Measurements from ENCODE around the gene PPBP.

Gene PPBP

GRCh38 chr4:73978886-73979285 lies 9.1 kb downstream of the PPBP start:
- TF ChIP-seq, protein P1, sequence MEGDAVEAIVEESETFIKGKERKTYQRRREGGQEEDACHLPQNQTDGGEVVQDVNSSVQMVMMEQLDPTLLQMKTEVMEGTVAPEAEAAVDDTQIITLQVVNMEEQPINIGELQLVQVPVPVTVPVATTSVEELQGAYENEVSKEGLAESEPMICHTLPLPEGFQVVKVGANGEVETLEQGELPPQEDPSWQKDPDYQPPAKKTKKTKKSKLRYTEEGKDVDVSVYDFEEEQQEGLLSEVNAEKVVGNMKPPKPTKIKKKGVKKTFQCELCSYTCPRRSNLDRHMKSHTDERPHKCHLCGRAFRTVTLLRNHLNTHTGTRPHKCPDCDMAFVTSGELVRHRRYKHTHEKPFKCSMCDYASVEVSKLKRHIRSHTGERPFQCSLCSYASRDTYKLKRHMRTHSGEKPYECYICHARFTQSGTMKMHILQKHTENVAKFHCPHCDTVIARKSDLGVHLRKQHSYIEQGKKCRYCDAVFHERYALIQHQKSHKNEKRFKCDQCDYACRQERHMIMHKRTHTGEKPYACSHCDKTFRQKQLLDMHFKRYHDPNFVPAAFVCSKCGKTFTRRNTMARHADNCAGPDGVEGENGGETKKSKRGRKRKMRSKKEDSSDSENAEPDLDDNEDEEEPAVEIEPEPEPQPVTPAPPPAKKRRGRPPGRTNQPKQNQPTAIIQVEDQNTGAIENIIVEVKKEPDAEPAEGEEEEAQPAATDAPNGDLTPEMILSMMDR (IDR thresholded peaks at IDR 0.05; ENCODE audit: low read depth, low read length, missing control alignments), result no peak
- H3K4me3 ChIP-seq (ENCODE audit: low read depth, low read length), result no peak overlapping the region
- DNase-seq (ENCODE audit: low read depth), result peak; percentile 69
- in situ Hi-C loops (cut with HindIII; ENCODE audit: low sequenced_read_pairs), result no loop called here

GRCh38 chr4:73976716-73977115 lies 11.3 kb downstream of the PPBP start:
- TF ChIP-seq, protein P1 (IDR thresholded peaks at IDR 0.05; ENCODE audit: low read depth, low read length, missing control alignments), result no peak
- in situ Hi-C loops (cut with HindIII; ENCODE audit: low sequenced_read_pairs), result no loop called here
- peak; percentile 63 for DNase-seq (ENCODE audit: low read depth)
- no peak overlapping the region for H3K4me3 ChIP-seq (ENCODE audit: low read depth, low read length)

DNA sequence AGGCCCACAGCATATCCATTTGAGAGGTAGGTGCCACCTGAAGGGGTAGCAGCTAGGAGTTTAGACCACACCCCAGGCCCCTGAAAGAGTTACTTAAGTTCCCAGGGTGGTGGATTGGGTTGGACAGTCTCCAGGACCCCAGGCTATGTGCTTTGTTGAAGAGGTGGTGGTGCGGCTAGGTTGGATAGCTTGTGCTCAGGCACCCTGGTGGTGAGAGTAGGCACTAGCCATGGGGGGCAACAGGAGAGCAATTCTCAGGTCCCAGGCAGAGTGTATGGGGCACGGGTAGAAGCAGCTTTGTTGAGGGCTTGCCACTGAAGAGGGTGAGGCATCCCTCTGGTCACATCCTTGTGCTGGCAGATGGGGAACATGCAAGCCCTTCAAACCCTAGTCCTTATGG lies 11.8 kb downstream of the PPBP start:
- in situ Hi-C loops (cut with HindIII; ENCODE audit: low sequenced_read_pairs), result no loop called here

GRCh38 chr4:73974352-73974751 lies 13.6 kb downstream of the PPBP start:
- no peak overlapping the region for H3K4me3 ChIP-seq (ENCODE audit: low read depth, low read length)
- DNase-seq (ENCODE audit: low read depth), result no peak
- in situ Hi-C loops (cut with HindIII; ENCODE audit: low sequenced_read_pairs), result no loop called here
- TF ChIP-seq, protein P1 (IDR thresholded peaks at IDR 0.05; ENCODE audit: low read depth, low read length, missing control alignments), result no peak

More for the DNA sequence above, 11.8 kb downstream of the PPBP start:
- H3K4me3 ChIP-seq (ENCODE audit: low read depth, low read length), result no peak overlapping the region
- no peak for DNase-seq (ENCODE audit: low read depth)
- TF ChIP-seq, protein P1 (IDR thresholded peaks at IDR 0.05; ENCODE audit: low read depth, low read length, missing control alignments), result no peak

DNA sequence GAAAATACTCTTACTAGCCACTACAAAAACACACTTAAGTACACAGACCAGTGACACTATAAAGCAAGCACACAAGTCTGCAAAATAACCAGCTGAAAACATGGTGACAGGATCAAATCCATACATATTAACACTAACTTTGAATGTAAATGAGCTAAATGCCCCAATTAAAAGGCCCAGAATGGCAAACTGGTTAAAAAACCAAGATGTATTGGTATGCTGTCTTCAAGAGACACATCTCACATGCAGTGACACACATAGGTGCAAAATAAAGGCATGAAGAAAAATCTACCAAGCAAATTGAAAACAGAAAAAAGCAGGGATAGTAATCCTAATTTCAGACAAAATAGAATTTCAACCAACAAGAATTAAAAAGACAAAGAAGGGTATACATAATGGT lies 17.0 kb downstream of the PPBP start:
- in situ Hi-C loops (cut with HindIII; ENCODE audit: low sequenced_read_pairs), result no loop called here
- TF ChIP-seq, protein P1 (IDR thresholded peaks at IDR 0.05; ENCODE audit: low read depth, low read length, missing control alignments), result no peak
- H3K4me3 ChIP-seq (ENCODE audit: low read depth, low read length), result no peak overlapping the region
- DNase-seq (ENCODE audit: low read depth), result no peak

DNA sequence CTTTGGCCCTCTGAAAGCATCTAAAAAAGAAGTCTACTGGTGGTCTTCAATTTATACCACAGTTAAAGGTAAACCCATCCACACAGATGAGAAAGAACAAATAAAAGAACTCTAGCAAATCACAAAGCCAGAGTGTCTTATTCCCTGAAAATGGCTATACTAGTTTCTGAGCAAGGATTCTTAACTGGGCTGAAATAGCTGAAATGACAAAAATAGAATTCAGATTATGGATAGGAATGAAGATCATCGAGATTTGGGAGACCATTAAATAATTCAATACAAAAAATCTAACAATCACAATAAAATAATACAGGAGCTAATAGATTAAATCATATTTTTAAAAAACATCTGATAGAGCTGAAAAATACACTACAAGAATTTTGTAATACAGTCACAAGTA lies 18.0 kb downstream of the PPBP start:
- DNase-seq (ENCODE audit: low read depth), result no peak
- H3K4me3 ChIP-seq (ENCODE audit: low read depth, low read length), result no peak overlapping the region
- TF ChIP-seq, protein P1 (IDR thresholded peaks at IDR 0.05; ENCODE audit: low read depth, low read length, missing control alignments), result no peak
- in situ Hi-C loops (cut with HindIII; ENCODE audit: low sequenced_read_pairs), result no loop called here

- TF ChIP-seq, protein P1 (IDR thresholded peaks at IDR 0.05; ENCODE audit: low read depth, low read length, missing control alignments), result no peak
- DNase-seq (ENCODE audit: low read depth), result no peak
- no peak overlapping the region for H3K4me3 ChIP-seq (ENCODE audit: low read depth, low read length)
- in situ Hi-C loops (cut with HindIII; ENCODE audit: low sequenced_read_pairs), result no loop called here
Observed at GRCh38 chr4:73967866-73968265, 20.1 kb downstream of the PPBP start.
